WTC11 (cell line): ENCODE results near the gene FAM3B. TPM values are rescaled to one million over a fixed set of nuclear protein-coding genes. Genes with fewer than 3 reads are reported as not detected.

Source experiments
- ATAC-seq: fragments of 200-7000 bp; cut with Tn5 transposase; 2 replicates; pipeline ENCODE4 v1.10.0; 2021; ENCODE audit warnings: mild to moderate bottlenecking, moderate library complexity
- CTCF ChIA-PET: fragments of 300-600 bp; sonication (Branson Sonifier 250); formaldehyde crosslinking; loops from one replicate; lab custom pipeline; 2021; ENCODE audit warnings: antibody characterized with exemption; lab: Charles Lee
- POLR2A ChIA-PET: fragments of 350-600 bp; sonication (Branson Sonifier 250); formaldehyde crosslinking; loops from one replicate; lab custom pipeline; 2021; ENCODE audit warnings: antibody characterized with exemption; lab: Charles Lee
- DNase-seq: peaks from one replicate; pipeline ENCODE4 v3.0.0; 2021; ENCODE audit warnings: low spot score
- H3K27ac Mint-ChIP-seq: 2 replicates; pipeline ENCODE4 v1.8.0; 2021; ENCODE audit warnings: mixed read lengths
- H3K27me3 Mint-ChIP-seq: 2 replicates; pipeline ENCODE4 v1.8.0; 2021; ENCODE audit warnings: low read depth, mild to moderate bottlenecking, moderate library complexity, mixed read lengths
- H3K36me3 Mint-ChIP-seq: 2 replicates; pipeline ENCODE4 v1.8.0; 2021; ENCODE audit warnings: mixed read lengths
- H3K4me1 Mint-ChIP-seq: 2 replicates; pipeline ENCODE4 v1.8.0; 2022; ENCODE audit warnings: mixed read lengths
- H3K4me3 Mint-ChIP-seq: 2 replicates; pipeline ENCODE4 v1.8.0; 2021; ENCODE audit warnings: mild to moderate bottlenecking, moderate library complexity, mixed read lengths
- H3K9me3 Mint-ChIP-seq: 2 replicates; pipeline ENCODE4 v1.8.0; 2021; ENCODE audit warnings: mixed read lengths
- E2F1 ChIP-seq: sonication (generic); formaldehyde crosslinking; IDR thresholded peaks from 2 replicates; pipeline ENCODE4 v1.8.0; 2022; ENCODE audit warnings: mild to moderate bottlenecking, missing genetic modification reagents
- ELF4 ChIP-seq: sonication (generic); formaldehyde crosslinking; IDR thresholded peaks from 2 replicates; pipeline ENCODE4 v1.8.1; 2022; ENCODE audit warnings: low read depth, mild to moderate bottlenecking, moderate library complexity, missing genetic modification reagents
- ESRRA ChIP-seq: sonication (generic); formaldehyde crosslinking; IDR thresholded peaks from 2 replicates; pipeline ENCODE4 v1.8.1; 2022; ENCODE audit warnings: mild to moderate bottlenecking, missing genetic modification reagents, borderline replicate concordance
- FOXJ3 ChIP-seq: sonication (generic); formaldehyde crosslinking; IDR thresholded peaks from 2 replicates; pipeline ENCODE4 v1.9.0; 2021; ENCODE audit warnings: missing genetic modification reagents, mild to moderate bottlenecking, borderline replicate concordance
- FOXP1 ChIP-seq: sonication (generic); formaldehyde crosslinking; IDR thresholded peaks from 2 replicates; pipeline ENCODE4 v1.8.0; 2022; ENCODE audit warnings: missing genetic modification reagents, mild to moderate bottlenecking, moderate library complexity, borderline replicate concordance
- GRHL2 ChIP-seq: fragments of 250-450 bp; sonication (Bioruptor Pico); IDR thresholded peaks from 2 replicates; pipeline ENCODE4 v1.8.0; 2022; ENCODE audit warnings: mild to moderate bottlenecking, moderate library complexity; ENCODE audit not compliant: insufficient replicate concordance, severe bottlenecking
- NFYB ChIP-seq: sonication (generic); formaldehyde crosslinking; conservative IDR thresholded peaks from 2 replicates; pipeline ENCODE4 v1.8.0; 2022; ENCODE audit warnings: low read depth, missing genetic modification reagents
- NR1H2 ChIP-seq: sonication (generic); formaldehyde crosslinking; IDR thresholded peaks from 2 replicates; pipeline ENCODE4 v1.9.0; 2021; ENCODE audit warnings: mild to moderate bottlenecking, moderate library complexity, missing genetic modification reagents
- ZNF512 ChIP-seq: sonication (generic); formaldehyde crosslinking; IDR thresholded peaks from 2 replicates; pipeline ENCODE4 v1.8.1; 2022; ENCODE audit warnings: missing genetic modification reagents, borderline replicate concordance
- total RNA-seq: library from RNA; stranded (reverse); gene quantifications from 3 replicates; pipeline ENCODE4 v1.2.3, GENCODE V29; 2021
- TF ChIP-seq, protein P1 (sequence below): sonication (generic); formaldehyde crosslinking; IDR thresholded peaks from 2 replicates; pipeline ENCODE4 v1.8.0; 2022; ENCODE audit warnings: mild to moderate bottlenecking, missing genetic modification reagents
- TF ChIP-seq, protein P2 (sequence below): fragments of 250-450 bp; sonication (Bioruptor Pico); IDR thresholded peaks from 2 replicates; pipeline ENCODE4 v1.8.0; 2021; ENCODE audit warnings: mild to moderate bottlenecking
- TF ChIP-seq, protein P3 (sequence below): sonication (generic); formaldehyde crosslinking; IDR thresholded peaks from 2 replicates; pipeline ENCODE4 v1.8.0; 2022; ENCODE audit warnings: mild to moderate bottlenecking, missing genetic modification reagents

Gene FAM3B
- total RNA-seq, 1 experiment from 2014 or later: 1.4 TPM

DNA sequence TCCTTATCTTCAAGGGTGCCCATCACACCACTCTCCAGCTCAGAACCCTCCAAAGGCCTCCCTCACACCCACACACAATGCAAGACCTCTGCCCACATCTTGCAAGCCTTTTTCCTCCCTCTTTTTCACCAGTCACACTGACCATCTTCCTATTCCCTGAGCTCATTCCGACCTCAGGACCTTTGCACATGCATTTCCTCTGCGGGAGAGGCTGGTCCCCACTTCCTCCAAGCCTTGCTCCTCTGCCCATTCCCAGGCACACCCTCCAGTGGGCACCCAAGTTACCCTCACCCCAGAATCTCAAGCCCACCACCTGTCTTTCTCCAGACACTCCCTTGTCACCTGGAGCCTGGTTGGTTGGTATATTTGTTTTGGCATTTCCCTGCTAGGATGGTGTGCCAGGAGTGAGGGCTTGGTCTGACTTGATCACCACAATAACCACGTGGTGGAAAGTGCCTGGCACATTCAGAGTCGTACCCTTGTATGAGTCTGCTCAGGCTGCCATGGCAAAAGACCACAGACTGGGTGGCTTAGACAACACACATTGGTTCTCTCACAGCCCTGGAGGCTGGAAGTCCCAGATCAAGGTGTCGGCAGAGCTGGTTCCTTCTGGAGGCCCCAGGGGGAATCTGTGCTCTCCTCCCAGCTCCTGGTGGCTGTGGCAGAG is 58.4 kb downstream of the FAM3B start:
- no peak overlapping the region for H3K27ac Mint-ChIP-seq
- ATAC-seq (no peak), DNase-seq (no peak)
- ChIA-PET POLR2A (no interaction called here), CTCF (interaction anchor here (0.9 kb wide), 1 partner anchor 92 kb away, joined by 3 read pairs; no protein-coding TSS in a partner anchor)
- TF ChIP-seq FOXP1 (no peak), E2F1 (CRISPR knock-in tag) (no peak), NR1H2 (CRISPR knock-in tag) (no peak), ZNF512 (CRISPR knock-in tag) (no peak), FOXJ3 (CRISPR knock-in tag) (no peak), GRHL2 (CRISPR knock-in tag) (no peak), NFYB (CRISPR knock-in tag) (no peak), ESRRA (CRISPR knock-in tag) (no peak)
- TF ChIP-seq, protein P1, sequence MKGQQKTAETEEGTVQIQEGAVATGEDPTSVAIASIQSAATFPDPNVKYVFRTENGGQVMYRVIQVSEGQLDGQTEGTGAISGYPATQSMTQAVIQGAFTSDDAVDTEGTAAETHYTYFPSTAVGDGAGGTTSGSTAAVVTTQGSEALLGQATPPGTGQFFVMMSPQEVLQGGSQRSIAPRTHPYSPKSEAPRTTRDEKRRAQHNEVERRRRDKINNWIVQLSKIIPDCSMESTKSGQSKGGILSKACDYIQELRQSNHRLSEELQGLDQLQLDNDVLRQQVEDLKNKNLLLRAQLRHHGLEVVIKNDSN: no peak
- TF ChIP-seq, protein P2, sequence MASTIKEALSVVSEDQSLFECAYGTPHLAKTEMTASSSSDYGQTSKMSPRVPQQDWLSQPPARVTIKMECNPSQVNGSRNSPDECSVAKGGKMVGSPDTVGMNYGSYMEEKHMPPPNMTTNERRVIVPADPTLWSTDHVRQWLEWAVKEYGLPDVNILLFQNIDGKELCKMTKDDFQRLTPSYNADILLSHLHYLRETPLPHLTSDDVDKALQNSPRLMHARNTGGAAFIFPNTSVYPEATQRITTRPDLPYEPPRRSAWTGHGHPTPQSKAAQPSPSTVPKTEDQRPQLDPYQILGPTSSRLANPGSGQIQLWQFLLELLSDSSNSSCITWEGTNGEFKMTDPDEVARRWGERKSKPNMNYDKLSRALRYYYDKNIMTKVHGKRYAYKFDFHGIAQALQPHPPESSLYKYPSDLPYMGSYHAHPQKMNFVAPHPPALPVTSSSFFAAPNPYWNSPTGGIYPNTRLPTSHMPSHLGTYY (CRISPR knock-in tag): no peak
- TF ChIP-seq, protein P3, sequence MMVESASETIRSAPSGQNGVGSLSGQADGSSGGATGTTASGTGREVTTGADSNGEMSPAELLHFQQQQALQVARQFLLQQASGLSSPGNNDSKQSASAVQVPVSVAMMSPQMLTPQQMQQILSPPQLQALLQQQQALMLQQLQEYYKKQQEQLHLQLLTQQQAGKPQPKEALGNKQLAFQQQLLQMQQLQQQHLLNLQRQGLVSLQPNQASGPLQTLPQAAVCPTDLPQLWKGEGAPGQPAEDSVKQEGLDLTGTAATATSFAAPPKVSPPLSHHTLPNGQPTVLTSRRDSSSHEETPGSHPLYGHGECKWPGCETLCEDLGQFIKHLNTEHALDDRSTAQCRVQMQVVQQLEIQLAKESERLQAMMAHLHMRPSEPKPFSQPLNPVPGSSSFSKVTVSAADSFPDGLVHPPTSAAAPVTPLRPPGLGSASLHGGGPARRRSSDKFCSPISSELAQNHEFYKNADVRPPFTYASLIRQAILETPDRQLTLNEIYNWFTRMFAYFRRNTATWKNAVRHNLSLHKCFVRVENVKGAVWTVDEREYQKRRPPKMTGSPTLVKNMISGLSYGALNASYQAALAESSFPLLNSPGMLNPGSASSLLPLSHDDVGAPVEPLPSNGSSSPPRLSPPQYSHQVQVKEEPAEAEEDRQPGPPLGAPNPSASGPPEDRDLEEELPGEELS (CRISPR knock-in tag): no peak
- no peaks in the 10 kb centered on the region for H3K27me3 Mint-ChIP-seq
- H3K4me3 Mint-ChIP-seq: no peak overlapping the region
- peaks cover 4% of the 10 kb centered on the region; the same call in 1 of the 2 replicates for H3K9me3 Mint-ChIP-seq
- no peaks in the 10 kb centered on the region for H3K36me3 Mint-ChIP-seq
- peaks cover 12% of the 10 kb centered on the region for H3K4me1 Mint-ChIP-seq

GRCh38 chr21:41375875-41376274 is 59.3 kb downstream of the FAM3B start:
- ATAC-seq (no peak), DNase-seq (no peak)
- CTCF ChIA-PET: interaction anchor here (0.7 to 0.9 kb wide), 2 partner anchors 93 to 207 kb away, joined by 3 read pairs; no protein-coding TSS in a partner anchor

More at GRCh38 chr21:41375875-41376274, 59.3 kb downstream of the FAM3B start:
- Mint-ChIP-seq H3K4me3 (no peak overlapping the region), H3K4me1 (peaks cover 7% of the 10 kb centered on the region), H3K27ac (no peak overlapping the region), H3K9me3 (no peaks in the 10 kb centered on the region), H3K27me3 (no peaks in the 10 kb centered on the region), H3K36me3 (no peaks in the 10 kb centered on the region; the same call in 1 of the 2 replicates)
- POLR2A ChIA-PET: no interaction called here
- TF ChIP-seq ELF4: no peak
- no peak for TF ChIP-seq E2F1 (CRISPR knock-in tag)
